Stomach smooth muscle (tissue), 2 donors: ENCODE results near the gene ZNF579.
"Not testable (repeated sequence)": the region's sequence is repeated elsewhere in the genome, so short reads cannot be mapped to it uniquely, and the experiment has no call there.

Source experiments
- H3K27ac ChIP-seq: one replicate; pipeline ENCODE4 v1.7.0; 2013; ENCODE audit warnings: mild to moderate bottlenecking, low read length, inconsistent platforms
- H3K27me3 ChIP-seq, 2 donors: one replicate each; pipeline ENCODE4 v1.7.0; 2013; ENCODE audit warnings: low read length in 2 of 2; ENCODE audit not compliant: insufficient read depth in 2 of 2, control insufficient read depth in 1 of 2
- H3K36me3 ChIP-seq, 2 donors: one replicate each; pipeline ENCODE4 v1.7.0; 2013; ENCODE audit warnings: low read length in 2 of 2; ENCODE audit not compliant: control insufficient read depth in 2 of 2, insufficient read depth in 2 of 2
- H3K4me1 ChIP-seq: one replicate; pipeline ENCODE4 v1.7.0; 2013; ENCODE audit warnings: low read length; ENCODE audit not compliant: control insufficient read depth, insufficient read depth
- H3K4me3 ChIP-seq, 2 donors: one replicate each; pipeline ENCODE4 v1.7.0; 2013; ENCODE audit warnings: low read length in 2 of 2
- H3K9ac ChIP-seq, 2 donors: one replicate each; pipeline ENCODE4 v1.7.0; 2013; ENCODE audit warnings: low read length in 2 of 2, mild to moderate bottlenecking in 1 of 2
- H3K9me3 ChIP-seq, 2 donors: one replicate each; pipeline ENCODE4 v1.7.0; 2013; ENCODE audit warnings: low read length in 2 of 2; ENCODE audit not compliant: control insufficient read depth in 2 of 2
- donor health status: healthy.
- donor health status: Pancreatic carcinoma.

Gene ZNF579

GRCh38 chr19:55582284-55582683, 1.6 kb upstream of the ZNF579 start:
- H3K4me1 ChIP-seq: peaks cover 35% of the 10 kb centered on the region
- H3K4me3 ChIP-seq, H3K9ac ChIP-seq, H3K36me3 ChIP-seq, H3K27me3 ChIP-seq, H3K27ac ChIP-seq, H3K9me3 ChIP-seq: not testable (repeated sequence)

GRCh38 chr19:55581823-55582223, 1.2 kb upstream of the ZNF579 start:
- Histone ChIP-seq H3K9ac (no peak overlapping the region), H3K4me3 (peak overlapping the region in 1 of 2 donors; percentile 82), H3K27me3 (peaks cover 0 to 4% of the 10 kb centered on the region in 2 donors), H3K27ac (peak overlapping the region; percentile 75), H3K36me3 (peaks cover 4% of the 10 kb centered on the region in 2 donors), H3K9me3 (no peaks in the 10 kb centered on the region), H3K4me1 (peaks cover 30% of the 10 kb centered on the region)

- Histone ChIP-seq H3K4me3 (peak overlapping the region; percentile 72 to 82), H3K36me3 (peaks cover 4% of the 10 kb centered on the region in 2 donors), H3K27me3 (peaks cover 0 to 2% of the 10 kb centered on the region in 2 donors), H3K9ac (peak overlapping the region; percentile 65 to 80), H3K9me3 (no peaks in the 10 kb centered on the region), H3K27ac (peak overlapping the region; percentile 75), H3K4me1 (peaks cover 25% of the 10 kb centered on the region)
Observed at GRCh38 chr19:55581145-55581822, 636 bp upstream of the ZNF579 start.

- Histone ChIP-seq H3K36me3 (peaks cover 4% of the 10 kb centered on the region in 2 donors), H3K27me3 (peaks cover 0 to 2% of the 10 kb centered on the region in 2 donors), H3K9me3 (no peaks in the 10 kb centered on the region), H3K27ac (peak overlapping the region; percentile 75), H3K4me3 (peak overlapping the region; percentile 72 to 82), H3K9ac (peak overlapping the region; percentile 65 to 79), H3K4me1 (peaks cover 20% of the 10 kb centered on the region)
Observed at GRCh38 chr19:55579766-55580621, 654 bp downstream of the ZNF579 start.

DNA sequence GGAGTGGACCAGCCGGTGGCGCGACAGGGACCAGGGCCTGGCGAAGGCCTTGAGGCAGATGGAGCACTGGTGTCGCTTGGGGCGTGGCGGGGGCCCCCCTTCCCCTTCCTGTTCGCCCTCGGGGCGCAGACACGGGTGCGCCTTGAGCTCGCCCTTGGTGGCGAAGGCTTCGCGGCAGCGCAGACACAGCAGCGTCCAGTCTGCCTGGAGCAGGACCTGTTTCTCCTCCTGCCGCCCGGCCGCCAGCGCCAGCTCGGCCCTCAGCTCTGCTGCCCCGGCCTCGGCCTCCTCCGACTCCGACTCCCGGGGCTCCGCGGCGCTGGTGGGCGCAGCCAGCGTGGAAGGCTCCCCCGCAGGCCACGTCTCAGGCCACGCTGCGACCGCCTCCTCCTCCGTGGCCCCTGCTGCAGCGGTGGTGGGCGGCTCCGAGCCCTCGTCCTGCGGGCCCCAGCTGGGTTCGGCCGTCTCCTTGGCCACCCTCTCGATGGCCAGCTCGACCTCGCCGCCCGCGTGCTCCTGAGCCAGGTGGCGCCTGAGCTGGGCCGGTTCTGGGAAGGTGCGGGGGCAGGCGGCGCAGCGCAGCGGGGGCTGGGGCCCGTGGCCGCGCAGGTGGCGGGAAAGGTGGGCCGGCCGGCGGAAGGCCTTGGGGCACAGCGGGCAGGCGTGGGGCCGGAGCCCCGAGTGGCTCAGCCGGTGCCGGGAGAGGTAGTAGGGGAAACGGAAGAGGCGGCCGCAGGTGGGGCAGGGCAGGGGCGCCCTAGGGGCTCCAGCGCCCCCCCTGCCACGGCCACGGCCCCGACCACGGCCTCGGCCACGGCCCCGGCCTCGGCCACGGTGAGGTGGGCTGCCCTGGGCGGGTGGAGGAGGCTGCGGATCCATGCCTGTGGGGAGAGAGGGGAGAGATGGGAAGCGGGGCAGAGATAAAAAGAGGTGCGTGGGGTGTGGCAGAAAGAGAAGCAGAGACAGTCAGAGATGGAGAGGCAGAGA, 1.6 kb downstream of the ZNF579 start:
- peak overlapping the region in 1 of 2 donors; percentile 65 for H3K9ac ChIP-seq
- peaks cover 4% of the 10 kb centered on the region in 2 donors for H3K36me3 ChIP-seq
- no peaks in the 10 kb centered on the region for H3K27me3 ChIP-seq
- H3K27ac ChIP-seq: no peak overlapping the region
- H3K4me1 ChIP-seq: peaks cover 20% of the 10 kb centered on the region
- H3K9me3 ChIP-seq: no peaks in the 10 kb centered on the region
- peak overlapping the region; percentile 72 to 82 for H3K4me3 ChIP-seq

DNA sequence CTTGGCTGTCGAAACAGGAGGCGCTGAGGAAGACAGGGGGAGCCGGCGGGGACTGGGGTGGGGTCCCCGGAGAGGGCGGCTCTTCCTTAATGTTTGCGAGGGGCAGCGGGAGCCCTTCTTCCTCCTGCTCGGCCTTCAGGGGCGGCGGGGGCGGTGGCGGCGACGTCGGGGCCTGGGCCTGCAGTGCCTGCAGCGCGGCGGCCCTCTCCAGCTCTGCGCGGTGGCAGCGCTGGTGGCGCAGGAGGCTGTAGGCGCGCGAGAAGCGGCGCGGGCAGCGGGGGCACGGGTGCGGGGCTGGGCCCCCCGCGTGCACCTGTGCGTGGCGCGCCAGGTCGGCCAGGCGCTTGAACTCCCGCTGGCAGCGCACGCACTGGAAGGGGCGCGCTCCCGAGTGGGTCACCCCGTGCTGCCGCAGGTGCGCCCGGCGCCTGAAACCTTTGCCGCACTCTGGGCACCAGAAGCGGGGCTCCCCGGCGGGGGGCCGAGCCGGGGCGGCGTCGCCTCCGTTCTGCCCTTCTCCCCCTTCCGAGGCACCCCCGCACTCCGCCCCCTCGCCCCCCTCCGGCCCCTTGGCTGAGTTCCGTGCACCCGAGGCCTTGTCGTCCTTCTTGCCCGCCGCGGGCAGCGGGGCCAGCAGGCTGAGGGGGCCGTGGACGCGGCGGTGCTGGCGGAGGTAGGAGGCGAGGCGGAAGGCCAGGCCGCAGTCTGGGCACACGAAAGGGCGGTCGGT, 2.5 kb downstream of the ZNF579 start:
- peaks cover 4% of the 10 kb centered on the region in 2 donors for H3K36me3 ChIP-seq
- no peaks in the 10 kb centered on the region for H3K27me3 ChIP-seq
- no peaks in the 10 kb centered on the region for H3K9me3 ChIP-seq
- peaks cover 20% of the 10 kb centered on the region for H3K4me1 ChIP-seq
- no peak overlapping the region for H3K4me3 ChIP-seq
- H3K9ac ChIP-seq: no peak overlapping the region
- H3K27ac ChIP-seq: no peak overlapping the region

- no peaks in the 10 kb centered on the region for H3K9me3 ChIP-seq
- peaks cover 4% of the 10 kb centered on the region in 2 donors for H3K36me3 ChIP-seq
- no peak overlapping the region for H3K4me3 ChIP-seq
- no peak overlapping the region for H3K27ac ChIP-seq
- H3K9ac ChIP-seq: no peak overlapping the region
- H3K27me3 ChIP-seq: no peaks in the 10 kb centered on the region
- peaks cover 16% of the 10 kb centered on the region for H3K4me1 ChIP-seq
Observed at GRCh38 chr19:55576746-55577145, 3.9 kb downstream of the ZNF579 start.

- not testable (repeated sequence) for H3K4me3 ChIP-seq, H3K9me3 ChIP-seq, H3K27ac ChIP-seq, H3K36me3 ChIP-seq, H3K27me3 ChIP-seq, H3K9ac ChIP-seq, H3K4me1 ChIP-seq
Observed at GRCh38 chr19:55573929-55574328, 6.7 kb downstream of the ZNF579 start.

DNA sequence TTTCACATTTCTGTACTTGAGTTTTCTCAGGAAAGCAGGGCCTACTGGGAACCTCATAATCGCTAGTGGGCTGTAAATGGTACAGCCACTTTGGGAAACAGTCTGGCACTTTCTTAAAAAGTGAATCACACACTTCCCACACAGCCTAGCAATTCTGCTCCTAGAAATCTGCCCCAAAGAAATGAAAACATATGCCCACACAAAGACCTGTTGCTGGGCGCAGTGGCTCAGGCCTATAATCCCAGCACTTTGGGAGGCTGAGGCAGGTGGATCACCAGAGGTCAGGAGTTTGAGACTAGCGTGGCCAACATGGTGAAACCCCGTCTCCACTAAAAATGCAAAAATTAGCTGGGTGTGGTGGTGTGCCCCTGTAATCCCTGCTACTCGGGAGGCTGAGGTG, 11.2 kb downstream of the ZNF579 start:
- H3K4me1 ChIP-seq, H3K27ac ChIP-seq, H3K4me3 ChIP-seq, H3K9me3 ChIP-seq, H3K9ac ChIP-seq, H3K27me3 ChIP-seq, H3K36me3 ChIP-seq: not testable (repeated sequence)
